Inflammatory macrophage treated with lipopolysaccharide for 1 hour (primary cell): Measurements from ENCODE around the gene FOXK1.
"Not testable (repeated sequence)": the region's sequence is repeated elsewhere in the genome, so short reads cannot be mapped to it uniquely, and the experiment has no call there.

ENCODE experiments used
- DNase-seq, 2 donors: peaks; one replicate each; pipeline ENCODE4 v3.0.0-alpha.2; 2020 to 2022

FOXK1 gene

DNA sequence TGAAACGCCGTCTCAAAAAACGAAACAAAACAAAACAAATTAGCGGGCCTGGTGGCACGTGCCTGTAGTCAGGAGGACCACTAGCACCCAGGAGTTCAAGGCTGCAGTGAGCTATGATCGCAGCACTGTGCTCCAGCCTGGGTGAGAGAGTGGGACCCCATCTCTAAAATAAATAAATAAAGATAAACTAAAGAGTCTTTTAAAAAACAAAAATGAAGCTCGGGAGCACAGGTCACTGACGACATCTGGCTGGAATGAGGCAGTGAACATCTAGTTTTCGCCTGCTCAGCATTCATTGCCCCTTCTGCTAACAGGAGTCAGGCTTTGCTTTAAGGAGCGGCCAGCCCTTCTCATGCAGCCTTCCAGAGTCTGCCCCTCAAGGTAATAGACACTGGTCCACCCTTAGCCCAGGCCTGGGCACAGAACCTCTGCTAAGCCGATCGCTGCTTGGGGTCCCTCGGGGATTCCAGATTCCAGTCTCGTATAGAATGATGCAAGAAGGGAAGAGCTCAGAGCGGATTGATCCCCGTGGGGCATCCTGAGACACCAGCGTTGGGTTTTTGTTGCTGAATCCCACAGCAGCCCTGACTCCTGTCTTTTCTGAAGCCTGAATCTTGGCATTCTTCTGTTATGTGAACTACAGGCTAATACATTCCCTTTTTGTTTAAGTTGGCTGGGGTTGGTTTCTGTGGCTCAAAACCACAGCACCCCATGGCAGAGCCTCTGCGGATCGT is 14.2 kb upstream of the FOXK1 start:
- no peak for DNase-seq

GRCh38 chr7:4668510-4668847 is 13.6 kb upstream of the FOXK1 start:
- no peak for DNase-seq

- DNase-seq = no peak
Measured at GRCh38 chr7:4670791-4671190, 11.3 kb upstream of the FOXK1 start.

DNA sequence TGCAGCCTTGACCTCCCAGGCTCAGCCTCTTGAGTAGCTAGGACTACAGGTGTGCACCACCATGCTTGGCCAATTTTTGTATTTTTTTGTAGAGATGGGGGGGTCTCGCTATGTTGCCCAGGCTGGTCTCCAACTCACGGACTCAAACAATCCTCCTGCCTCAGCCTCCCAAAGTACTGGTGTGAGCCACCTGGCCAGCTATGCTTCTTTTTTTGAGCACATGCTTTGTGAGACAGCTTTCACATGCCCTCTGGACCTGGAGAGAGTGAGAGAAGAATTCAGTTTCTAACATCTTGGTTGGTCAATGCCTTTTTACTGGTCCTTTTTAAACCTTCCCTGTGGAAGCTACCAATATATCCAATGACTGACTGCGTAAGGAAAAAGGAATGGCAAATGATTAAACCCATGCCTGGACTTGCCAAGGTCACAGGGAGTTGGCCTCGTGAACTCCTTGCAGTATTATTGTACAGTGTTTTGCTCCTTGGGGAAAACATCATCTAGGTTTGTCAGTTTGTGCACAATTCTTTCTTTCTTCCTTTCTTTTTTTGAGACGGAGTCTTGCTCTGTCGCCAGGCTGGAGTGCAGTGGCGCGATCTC is 6.2 kb upstream of the FOXK1 start:
- no peak for DNase-seq

DNA sequence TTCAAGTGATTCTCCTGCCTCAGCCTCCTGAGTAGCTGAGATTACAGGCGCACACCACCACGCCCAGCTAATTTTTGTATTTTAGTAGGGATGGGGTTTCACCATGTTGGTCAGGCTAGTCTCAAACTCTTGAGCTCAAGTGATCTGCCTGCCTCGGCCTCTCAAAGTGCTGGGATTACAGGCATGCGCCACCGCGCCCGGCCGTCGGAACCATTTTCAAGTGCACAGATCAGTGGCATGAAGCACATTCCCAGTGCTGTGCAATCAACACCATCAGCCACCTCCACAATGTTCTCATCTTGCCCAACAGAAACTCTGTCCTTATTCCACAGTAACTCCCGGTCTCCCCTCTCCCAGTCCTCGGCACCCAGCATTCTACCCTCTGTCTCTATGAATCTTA is 4.6 kb upstream of the FOXK1 start:
- not testable (repeated sequence) for DNase-seq

DNA sequence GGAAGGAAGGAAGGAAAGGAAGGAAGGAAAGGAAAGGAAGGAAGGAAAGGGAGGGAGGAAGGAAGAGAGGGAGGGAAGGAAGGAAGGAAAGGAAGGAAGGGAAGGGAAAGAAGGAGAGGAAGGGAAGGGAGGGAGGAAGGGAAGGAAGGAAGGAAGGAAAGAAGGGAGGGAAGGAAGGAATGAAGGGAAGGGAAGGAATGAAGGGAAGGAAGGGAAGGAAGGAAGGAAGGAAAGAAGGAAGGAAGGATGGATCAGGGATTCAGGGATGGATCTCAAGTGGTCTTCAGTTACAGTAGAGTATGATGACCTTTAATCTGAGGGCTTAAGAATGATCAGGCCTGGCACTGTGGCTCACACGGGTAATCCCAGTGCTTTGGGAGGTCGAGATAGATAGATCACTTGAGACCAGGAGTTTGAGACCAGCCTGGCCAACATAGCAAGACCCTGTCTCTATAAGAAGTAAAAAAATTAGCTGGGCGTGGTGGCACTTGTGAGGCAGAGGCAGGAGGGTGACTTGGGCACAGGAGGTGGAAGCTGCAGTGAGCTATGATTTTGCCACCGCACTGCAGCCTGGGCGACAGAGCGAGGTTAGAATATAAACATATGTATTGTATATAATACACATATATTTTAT is 760 bp upstream of the FOXK1 start:
- DNase-seq = no peak

- peak; percentile 36 to 38 for DNase-seq
Measured at GRCh38 chr7:4682621-4683042, 537 bp downstream of the FOXK1 start.

DNA sequence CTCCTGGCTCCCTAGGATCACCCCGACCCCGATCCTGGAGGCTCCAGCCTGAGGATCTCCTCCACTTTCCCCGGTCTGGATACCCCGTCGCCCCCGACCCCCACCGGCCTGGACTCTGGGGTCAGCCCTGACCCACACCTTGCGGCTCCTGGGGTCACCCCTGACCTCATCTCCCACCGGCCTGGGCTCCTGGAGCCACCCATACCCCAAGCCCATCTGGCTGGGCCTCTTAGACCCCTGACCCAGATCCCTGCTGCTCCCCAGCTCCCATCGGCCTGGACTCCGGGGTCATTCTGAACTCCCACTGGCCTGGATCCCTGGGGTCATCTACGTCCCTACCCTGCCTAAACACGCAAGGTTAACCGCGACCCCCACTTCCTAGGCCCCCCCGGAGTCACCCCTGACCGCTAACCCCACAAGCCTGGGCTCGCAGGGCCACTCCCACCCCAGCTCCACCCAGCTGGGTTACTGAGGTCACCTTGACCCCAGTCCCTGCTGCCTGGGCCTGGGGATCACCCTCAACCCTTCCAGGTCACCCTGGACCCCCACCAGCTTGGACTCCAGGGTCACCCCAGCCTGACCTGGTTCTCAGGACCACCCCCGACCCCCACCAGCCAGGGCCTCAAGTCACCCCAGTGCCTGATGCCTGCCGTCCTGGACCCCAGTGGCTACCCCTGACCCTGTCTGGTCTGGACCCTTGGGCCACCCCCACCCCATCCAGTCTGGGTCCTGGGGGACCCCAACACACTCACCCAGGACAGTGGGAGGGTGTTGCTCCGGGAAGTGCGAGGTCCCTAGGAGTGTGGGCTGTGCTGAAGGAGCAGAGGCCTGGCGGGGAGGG is 1.2 kb downstream of the FOXK1 start:
- DNase-seq = no peak

DNA sequence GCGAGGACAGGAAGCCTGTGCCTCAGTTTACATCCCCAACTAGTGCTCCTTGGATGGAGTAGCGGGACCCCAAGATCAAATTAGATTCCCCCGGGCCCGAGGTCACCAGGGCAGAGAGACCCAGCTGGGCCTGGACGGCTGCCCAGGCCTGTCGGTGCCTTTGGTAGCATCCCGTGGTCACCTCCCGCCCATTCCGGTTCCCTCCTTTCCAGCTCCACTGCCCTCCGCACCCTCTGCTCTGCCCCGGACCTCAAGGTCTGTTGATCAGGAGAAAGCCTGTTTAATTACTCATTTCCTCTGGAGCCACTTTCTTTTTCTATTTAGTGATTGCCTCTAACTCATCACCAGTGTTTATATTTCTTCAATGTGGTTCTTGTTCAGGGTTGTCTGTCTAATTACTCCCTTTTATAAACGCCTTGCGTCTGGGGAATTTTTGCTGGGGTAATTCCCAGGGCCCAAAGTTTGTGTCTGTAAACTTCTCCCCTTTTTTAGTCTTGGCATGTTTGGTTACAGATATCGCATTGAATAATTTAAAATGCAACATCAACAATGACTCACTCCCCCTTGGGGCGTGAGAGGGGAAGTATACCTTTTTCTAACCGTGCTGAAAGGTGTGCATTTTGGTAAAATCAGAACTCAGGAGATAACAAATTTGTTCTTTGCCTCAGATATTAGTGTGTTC is 1.9 kb downstream of the FOXK1 start:
- peak; percentile 67 to 69 for DNase-seq

- DNase-seq = no peak
Measured at GRCh38 chr7:4684846-4685245, 2.8 kb downstream of the FOXK1 start.

DNA sequence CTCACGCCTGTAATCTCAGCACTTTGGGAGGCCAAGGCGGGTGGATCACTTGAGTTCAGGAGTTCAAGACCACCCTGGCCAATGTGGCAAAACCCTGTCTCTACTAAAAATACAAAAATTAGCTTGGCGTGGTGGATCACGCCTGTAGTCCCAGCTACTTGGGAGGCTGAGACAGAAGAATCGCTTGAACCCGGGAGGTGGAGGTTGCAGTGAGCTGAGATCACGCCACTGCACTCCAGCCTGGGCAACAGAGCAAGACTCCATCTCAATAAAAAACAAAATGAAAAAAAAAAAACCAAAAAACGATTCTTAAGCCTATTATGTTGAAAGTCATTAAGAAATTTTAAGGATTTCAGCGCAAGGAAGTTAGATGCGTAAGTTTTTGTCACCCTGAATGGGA is 3.6 kb downstream of the FOXK1 start:
- not testable (repeated sequence) for DNase-seq

DNA sequence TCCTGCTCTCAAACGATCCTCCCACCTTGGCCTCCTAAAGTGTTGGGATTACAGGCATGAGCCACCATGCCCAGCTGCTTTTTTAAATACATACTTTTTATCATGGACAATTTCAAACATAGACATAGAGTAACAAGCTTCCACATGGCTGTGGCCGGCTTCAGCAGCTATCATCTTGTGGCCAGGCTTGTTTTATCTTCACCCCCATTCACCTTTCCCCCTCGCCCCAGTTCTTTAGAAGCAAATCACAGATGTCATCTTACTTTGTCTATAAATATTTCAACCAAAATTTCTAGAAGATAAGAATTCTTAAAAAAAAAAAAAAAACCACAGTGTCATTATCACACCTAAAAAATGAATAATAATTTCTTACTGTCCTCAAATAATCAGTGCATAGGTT is 5.9 kb downstream of the FOXK1 start:
- DNase-seq = no peak

DNA sequence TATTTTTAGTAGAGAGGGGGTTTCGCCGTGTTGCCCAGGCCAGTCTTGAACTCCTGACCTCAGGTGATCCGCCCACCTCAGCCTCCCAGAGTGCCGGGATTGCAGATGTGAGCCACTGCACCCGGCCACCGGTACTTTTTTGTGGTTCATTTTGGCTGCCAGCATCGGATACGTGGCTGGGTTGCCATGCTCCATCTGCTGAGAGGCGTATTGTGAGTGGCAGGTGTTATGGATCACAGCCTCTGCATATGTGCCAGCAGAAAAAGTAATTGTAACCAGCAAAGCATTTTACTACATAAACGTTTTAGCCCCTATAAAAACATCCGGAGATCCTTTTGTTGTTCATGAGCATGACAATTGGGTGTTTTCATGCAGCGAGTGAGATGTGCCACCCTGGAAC is 7.1 kb downstream of the FOXK1 start:
- DNase-seq = no peak

DNA sequence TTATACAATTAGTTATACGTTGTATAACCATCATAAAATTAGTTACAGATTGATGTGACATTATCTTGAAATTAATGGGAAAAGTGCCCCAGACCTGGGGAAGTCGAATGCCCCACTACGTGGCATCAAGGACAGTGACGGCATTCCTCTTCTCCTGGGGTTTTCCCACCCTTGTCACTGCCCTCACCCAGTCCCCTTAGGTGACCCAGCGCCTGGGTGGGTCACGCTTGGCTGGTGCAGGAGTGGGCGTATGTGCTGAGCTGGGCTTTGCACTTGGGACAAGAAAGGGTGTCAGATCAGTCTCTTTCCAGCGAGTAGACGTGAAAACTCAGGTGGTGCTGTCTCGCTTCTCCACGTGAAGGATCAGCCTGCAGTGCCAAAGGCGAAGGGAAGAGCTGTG is 7.6 kb downstream of the FOXK1 start:
- DNase-seq = no peak

DNA sequence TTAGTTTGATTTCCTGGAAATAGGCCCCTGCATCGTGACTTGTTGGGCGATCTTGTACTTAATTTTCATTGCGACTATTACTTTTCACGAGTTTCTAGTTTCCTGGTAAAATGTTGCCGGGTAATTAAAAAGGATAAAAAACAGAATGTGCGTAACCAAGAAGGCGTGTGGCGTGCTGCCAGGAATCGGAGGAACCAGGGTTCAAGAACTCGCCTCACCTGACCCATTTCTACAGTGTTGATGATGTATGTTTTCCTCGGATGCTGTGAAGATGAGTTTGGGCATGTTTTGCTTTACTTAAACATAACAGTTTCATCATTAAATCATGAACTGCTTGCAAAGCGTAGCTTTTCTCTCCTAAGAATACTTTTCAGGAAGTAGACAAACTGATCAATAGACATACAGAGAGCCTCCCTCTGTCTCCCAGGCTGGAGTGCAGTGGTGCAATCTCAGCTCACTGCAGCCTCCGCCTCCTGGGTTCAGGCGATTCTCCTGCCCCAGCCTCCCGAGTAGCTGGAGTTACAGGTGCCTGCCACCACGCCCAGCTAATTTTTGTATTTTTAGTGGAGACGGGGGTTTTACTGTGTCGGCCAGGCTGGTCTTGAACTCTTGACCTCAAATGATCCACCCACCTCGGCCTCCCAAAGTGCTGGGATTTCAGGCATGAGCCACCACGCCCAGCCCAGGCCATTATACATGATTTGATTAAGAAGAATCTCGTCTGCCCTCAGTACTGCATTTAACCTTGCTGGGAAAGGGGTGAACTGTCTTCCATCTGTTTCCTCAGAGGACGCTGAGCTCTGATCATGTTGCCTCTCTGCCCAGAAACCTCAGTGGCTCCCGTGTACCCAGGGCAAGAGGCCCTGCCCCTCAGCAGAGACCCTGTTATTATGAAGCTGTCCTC is 9.1 kb downstream of the FOXK1 start:
- no peak for DNase-seq

DNA sequence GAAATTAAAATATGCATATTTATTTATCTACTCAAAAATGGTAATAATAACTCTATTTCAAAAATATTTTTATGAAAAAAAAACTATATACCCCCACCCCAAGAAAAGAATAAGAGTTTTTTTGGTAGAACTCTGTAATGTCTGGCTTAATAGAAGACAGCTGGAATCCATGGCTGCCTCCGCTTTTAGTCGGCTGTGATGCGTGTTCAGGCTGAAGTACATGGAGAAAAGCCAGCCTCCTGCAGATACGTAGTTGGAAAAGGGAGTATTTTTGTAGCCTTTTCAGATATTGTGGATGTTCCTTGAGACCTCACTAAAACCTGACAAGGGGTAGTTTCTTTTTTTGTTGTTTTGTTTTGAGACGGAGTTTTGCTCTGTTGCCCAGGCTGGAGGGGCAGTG is 10.0 kb downstream of the FOXK1 start:
- no peak for DNase-seq

DNA sequence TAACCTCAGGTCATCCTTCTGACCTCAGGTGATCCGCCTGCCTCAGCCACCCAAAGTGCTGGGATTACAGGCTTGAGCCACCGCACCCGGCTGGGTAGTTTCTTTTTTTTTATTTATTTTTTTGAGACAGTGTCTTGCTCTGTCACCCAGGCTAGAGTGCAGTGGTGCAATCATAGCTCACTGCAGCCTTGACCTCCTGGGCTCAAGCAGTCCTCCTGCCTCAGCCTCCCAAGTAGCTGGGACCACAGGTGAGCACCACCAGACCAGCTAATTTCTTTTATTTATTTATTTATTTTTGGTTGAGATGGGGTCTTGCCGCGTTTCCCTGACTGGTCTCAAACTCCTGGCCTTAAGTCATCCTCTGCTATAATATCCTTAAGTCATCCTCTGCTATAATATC is 10.5 kb downstream of the FOXK1 start:
- not testable (repeated sequence) for DNase-seq

GRCh38 chr7:4693152-4693551 is 11.1 kb downstream of the FOXK1 start:
- no peak for DNase-seq

DNA sequence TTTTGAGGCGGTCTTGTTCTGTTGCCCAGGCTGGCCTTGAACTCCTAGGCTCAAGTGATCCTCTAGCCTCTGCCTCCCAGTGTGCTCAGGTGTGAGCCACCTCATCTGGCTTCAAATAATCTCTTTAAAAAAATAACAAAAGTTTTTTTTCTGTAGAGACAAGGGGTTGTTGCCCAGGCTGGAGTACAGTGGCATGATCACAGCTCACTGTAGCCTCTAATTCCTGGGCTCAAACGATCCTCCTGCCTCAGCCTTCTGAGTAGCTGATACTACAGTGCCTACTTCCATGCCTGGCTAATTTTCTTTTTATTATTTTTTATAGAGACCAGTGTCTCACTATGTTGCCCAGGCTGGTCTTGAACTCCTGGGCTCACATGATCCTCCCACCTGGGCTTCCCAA is 11.7 kb downstream of the FOXK1 start:
- no peak for DNase-seq

- no peak for DNase-seq
Measured at GRCh38 chr7:4694305-4694704, 12.2 kb downstream of the FOXK1 start.

- no peak for DNase-seq
Measured at GRCh38 chr7:4698707-4699275, 16.7 kb downstream of the FOXK1 start.

GRCh38 chr7:4699841-4700240 is 17.7 kb downstream of the FOXK1 start:
- DNase-seq = no peak
